GM21723 (cell line): Measurements from ENCODE around the gene CDC14B.
A peak's percentile ranks its signal among the peaks of the same experiment; 100 is the strongest.

Experiments used
- ATAC-seq: cut with Tn5 transposase; IDR thresholded peaks from one replicate; pipeline ENCODE4 v1.9.1; 2021; ENCODE audit warnings: mild to moderate bottlenecking, moderate library complexity; ENCODE audit not compliant: unreplicated experiment

The CDC14B gene

GRCh38 chr9:96489482-96489979 lies 130.1 kb downstream of the CDC14B start:
- no peak for ATAC-seq

- no peak for ATAC-seq
Observed at GRCh38 chr9:96487949-96488348, 131.7 kb downstream of the CDC14B start.

GRCh38 chr9:96487029-96487396 lies 132.6 kb downstream of the CDC14B start:
- ATAC-seq: no peak

GRCh38 chr9:96486386-96487028 lies 133.1 kb downstream of the CDC14B start:
- ATAC-seq: no peak

- ATAC-seq: no peak
Observed at GRCh38 chr9:96485280-96485679, 134.4 kb downstream of the CDC14B start.

GRCh38 chr9:96484521-96484931 lies 135.1 kb downstream of the CDC14B start:
- peak; percentile 94 for ATAC-seq

- no peak for ATAC-seq
Observed at GRCh38 chr9:96483733-96484390, 135.8 kb downstream of the CDC14B start.

GRCh38 chr9:96483197-96483596 lies 136.4 kb downstream of the CDC14B start:
- no peak for ATAC-seq

GRCh38 chr9:96482476-96482875 lies 137.2 kb downstream of the CDC14B start:
- ATAC-seq: no peak

GRCh38 chr9:96480736-96481135 lies 138.9 kb downstream of the CDC14B start:
- ATAC-seq: no peak

- peak; percentile 74 for ATAC-seq
Observed at GRCh38 chr9:96478829-96479371, 140.7 kb downstream of the CDC14B start.

- no peak for ATAC-seq
Observed at GRCh38 chr9:96476591-96476990, 143.1 kb downstream of the CDC14B start.

GRCh38 chr9:96476013-96476412 lies 143.6 kb downstream of the CDC14B start:
- no peak for ATAC-seq

- no peak for ATAC-seq
Observed at GRCh38 chr9:96467784-96468183, 151.9 kb downstream of the CDC14B start.

GRCh38 chr9:96464426-96464825 lies 155.2 kb downstream of the CDC14B start:
- ATAC-seq: no peak

- ATAC-seq: no peak
Observed at GRCh38 chr9:96462541-96462940, 157.1 kb downstream of the CDC14B start.

GRCh38 chr9:96461336-96461735 lies 158.3 kb downstream of the CDC14B start:
- no peak for ATAC-seq

- no peak for ATAC-seq
Observed at GRCh38 chr9:96460882-96461281, 158.8 kb downstream of the CDC14B start.

GRCh38 chr9:96460470-96460869 lies 159.2 kb downstream of the CDC14B start:
- no peak for ATAC-seq

- ATAC-seq: no peak
Observed at GRCh38 chr9:96459268-96460007, 160.2 kb downstream of the CDC14B start.

- ATAC-seq: no peak
Observed at GRCh38 chr9:96458226-96458625, 161.4 kb downstream of the CDC14B start.

GRCh38 chr9:96457266-96457665 lies 162.4 kb downstream of the CDC14B start:
- ATAC-seq: no peak
